BLaER1 treated with 17β-estradiol and CSF1 and Interleukin-3, amounts not matched to agents 10 nM and 100 nM (cell line): ENCODE results near the gene LINC00305.
A peak's percentile ranks its signal among the peaks of the same experiment; 100 is the strongest.

ENCODE experiments used
- H3K27ac ChIP-seq, 11 experiments: shearing (Covaris generic); formaldehyde crosslinking; 2 replicates each; pipeline ENCODE4 v1.8.1; 2022
- H3K27me3 ChIP-seq, 11 experiments: shearing (Covaris generic); formaldehyde crosslinking; 2 replicates each; pipeline ENCODE4 v1.8.1; 2022
- H3K36me3 ChIP-seq, 11 experiments: shearing (Covaris generic); formaldehyde crosslinking; 2 replicates each; pipeline ENCODE4 v1.8.1; 2022
- H3K4me1 ChIP-seq, 10 experiments: shearing (Covaris generic); formaldehyde crosslinking; 2 replicates each; pipeline ENCODE4 v1.8.1; 2022
- H3K4me2 ChIP-seq, 11 experiments: shearing (Covaris generic); formaldehyde crosslinking; 2 replicates each; pipeline ENCODE4 v1.8.1; 2022
- H3K4me3 ChIP-seq, 10 experiments: shearing (Covaris generic); formaldehyde crosslinking; 2 replicates each; pipeline ENCODE4 v1.8.1; 2022
- H3K9ac ChIP-seq, 11 experiments: shearing (Covaris generic); formaldehyde crosslinking; 2 replicates each; pipeline ENCODE4 v1.8.1; 2022
- H3K9me3 ChIP-seq, 11 experiments: shearing (Covaris generic); formaldehyde crosslinking; replicated peaks in 1 of 11; 2 replicates each; pipeline ENCODE4 v1.8.1; 2022
- H4K20me1 ChIP-seq, 11 experiments: shearing (Covaris generic); formaldehyde crosslinking; 2 replicates each; pipeline ENCODE4 v1.8.1; 2022
- Cebpa-rat ChIP-seq, 11 experiments: shearing (Covaris generic); IDR thresholded peaks; 2 replicates each; pipeline ENCODE4 v1.8.1; 2022

Gene LINC00305

GRCh38 chr18:64127172-64127571 lies 21.7 kb downstream of the LINC00305 start:
- 0 out of 20 replicates have a peak, but pooled peaks cover 0 to 3% (median 0%) of the 10 kb centered on the region in 10 experiments for H3K4me1 ChIP-seq
- H3K27ac ChIP-seq = no peak overlapping the region
- no peak overlapping the region for H3K4me2 ChIP-seq
- H3K4me3 ChIP-seq = no peak overlapping the region
- no peaks in the 10 kb centered on the region for H3K27me3 ChIP-seq
- H4K20me1 ChIP-seq = no peaks in the 10 kb centered on the region
- no peaks in the 10 kb centered on the region for H3K9me3 ChIP-seq
- H3K36me3 ChIP-seq = no peaks in the 10 kb centered on the region
- no peak overlapping the region for H3K9ac ChIP-seq
- TF ChIP-seq Cebpa-rat (IDR thresholded peaks at IDR 0.05) = no peak

GRCh38 chr18:64119916-64120315 lies 29.0 kb downstream of the LINC00305 start:
- H3K27me3 ChIP-seq = no peaks in the 10 kb centered on the region
- H3K4me3 ChIP-seq = no peak overlapping the region
- no peak overlapping the region for H3K4me2 ChIP-seq
- H3K27ac ChIP-seq = no peak overlapping the region
- H3K9me3 ChIP-seq = no peaks in the 10 kb centered on the region; a peak in 1 of 22 replicates
- no peak for TF ChIP-seq Cebpa-rat (IDR thresholded peaks at IDR 0.05)
- H3K36me3 ChIP-seq = no peaks in the 10 kb centered on the region
- H4K20me1 ChIP-seq = no peaks in the 10 kb centered on the region
- H3K9ac ChIP-seq = no peak overlapping the region
- peaks cover 0 to 5% (median 0%) of the 10 kb centered on the region in 10 experiments; a peak in 1 of 20 replicates for H3K4me1 ChIP-seq

GRCh38 chr18:64118406-64118805 lies 30.5 kb downstream of the LINC00305 start:
- Histone ChIP-seq H3K36me3 (no peaks in the 10 kb centered on the region), H4K20me1 (no peaks in the 10 kb centered on the region), H3K4me1 (peaks cover 0 to 5% (median 0%) of the 10 kb centered on the region in 10 experiments; a peak in 1 of 20 replicates), H3K27ac (no peak overlapping the region), H3K9ac (no peak overlapping the region), H3K9me3 (peaks cover 0 to 10% (median 0%) of the 10 kb centered on the region in 11 experiments; a peak in 4 of 22 replicates), H3K4me2 (no peak overlapping the region), H3K4me3 (no peak overlapping the region), H3K27me3 (no peaks in the 10 kb centered on the region)
- no peak for TF ChIP-seq Cebpa-rat (IDR thresholded peaks at IDR 0.05)

GRCh38 chr18:64116571-64117175 lies 32.2 kb downstream of the LINC00305 start:
- H3K9ac ChIP-seq = no peak overlapping the region
- H3K4me3 ChIP-seq = no peak overlapping the region
- H3K27ac ChIP-seq = no peak overlapping the region

GRCh38 chr18:64115881-64116280 lies 33.0 kb downstream of the LINC00305 start:
- H3K9ac ChIP-seq = no peak overlapping the region
- no peak overlapping the region for H3K27ac ChIP-seq
- peak in 8 of 11 experiments; percentile 36 to 90 (median 70); a peak in 10 of 22 replicates for TF ChIP-seq Cebpa-rat (IDR thresholded peaks at IDR 0.05)
- H3K4me2 ChIP-seq = no peak overlapping the region
- no peaks in the 10 kb centered on the region for H4K20me1 ChIP-seq
- H3K4me1 ChIP-seq = peaks cover 0 to 7% (median 2%) of the 10 kb centered on the region in 10 experiments; a peak in 4 of 20 replicates
- H3K36me3 ChIP-seq = no peaks in the 10 kb centered on the region
- H3K27me3 ChIP-seq = no peaks in the 10 kb centered on the region
- no peak overlapping the region for H3K4me3 ChIP-seq
- H3K9me3 ChIP-seq = peaks cover 0 to 10% (median 0%) of the 10 kb centered on the region in 11 experiments; a peak in 4 of 22 replicates

More at GRCh38 chr18:64116571-64117175, 32.2 kb downstream of the LINC00305 start:
- H3K9me3 ChIP-seq = peaks cover 0 to 10% (median 0%) of the 10 kb centered on the region in 11 experiments; a peak in 4 of 22 replicates
- H3K4me1 ChIP-seq = peaks cover 0 to 5% (median 0%) of the 10 kb centered on the region in 10 experiments; a peak in 1 of 20 replicates
- H4K20me1 ChIP-seq = no peaks in the 10 kb centered on the region
- no peak overlapping the region; a peak in 1 of 22 replicates for H3K4me2 ChIP-seq
- no peaks in the 10 kb centered on the region for H3K27me3 ChIP-seq
- H3K36me3 ChIP-seq = no peaks in the 10 kb centered on the region
- TF ChIP-seq Cebpa-rat (IDR thresholded peaks at IDR 0.05) = no peak

- Histone ChIP-seq H3K4me1 (peaks cover 0 to 11% (median 2%) of the 10 kb centered on the region in 10 experiments; a peak in 4 of 20 replicates), H3K4me3 (no peak overlapping the region), H3K9ac (no peak overlapping the region), H3K9me3 (peaks cover 0 to 17% (median 0%) of the 10 kb centered on the region in 11 experiments; a peak in 4 of 22 replicates), H4K20me1 (no peaks in the 10 kb centered on the region), H3K27me3 (no peaks in the 10 kb centered on the region), H3K36me3 (no peaks in the 10 kb centered on the region), H3K4me2 (no peak overlapping the region), H3K27ac (no peak overlapping the region)
- TF ChIP-seq Cebpa-rat (IDR thresholded peaks at IDR 0.05) = no peak
These were observed 36.9 kb downstream of the LINC00305 start for GRCh38 chr18:64111950-64112349.

- Histone ChIP-seq H3K9me3 (peaks cover 0 to 17% (median 0%) of the 10 kb centered on the region in 11 experiments; a peak in 4 of 22 replicates), H3K27ac (peak overlapping the region in 3 of 11 experiments; percentile 5 to 17 (median 11); a peak in 2 of 22 replicates), H3K36me3 (no peaks in the 10 kb centered on the region), H3K4me2 (peak overlapping the region in 3 of 11 experiments; percentile 3 to 33 (median 6); a peak in 3 of 22 replicates), H3K4me3 (no peak overlapping the region), H3K9ac (no peak overlapping the region), H3K4me1 (peaks cover 0 to 11% (median 0%) of the 10 kb centered on the region in 10 experiments; a peak in 3 of 20 replicates), H3K27me3 (no peaks in the 10 kb centered on the region), H4K20me1 (no peaks in the 10 kb centered on the region)
- no peak for TF ChIP-seq Cebpa-rat (IDR thresholded peaks at IDR 0.05)
These were observed 38.0 kb downstream of the LINC00305 start for GRCh38 chr18:64110692-64111480.

GRCh38 chr18:64103986-64104385 lies 44.9 kb downstream of the LINC00305 start:
- no peak overlapping the region for H3K9ac ChIP-seq
- TF ChIP-seq Cebpa-rat (IDR thresholded peaks at IDR 0.05) = no peak
- H4K20me1 ChIP-seq = no peaks in the 10 kb centered on the region
- H3K9me3 ChIP-seq = peaks cover 0 to 8% (median 0%) of the 10 kb centered on the region in 11 experiments; a peak in 1 of 22 replicates
- H3K27ac ChIP-seq = no peak overlapping the region; a peak in 2 of 22 replicates
- no peak overlapping the region for H3K4me2 ChIP-seq
- peaks cover 19 to 39% (median 29%) of the 10 kb centered on the region in 10 experiments for H3K4me1 ChIP-seq
- no peak overlapping the region for H3K4me3 ChIP-seq
- no peaks in the 10 kb centered on the region for H3K36me3 ChIP-seq
- no peaks in the 10 kb centered on the region for H3K27me3 ChIP-seq
